ENCODE results near the gene KIAA2012.

GRCh38 chr2:202149936-202150335, 76.9 kb downstream of the KIAA2012 start:
- TF ChIP-seq CTCF (IDR thresholded peaks at IDR 0.05) (no peak), POLR2A (IDR thresholded peaks at IDR 0.05) (no peak)

All from prostate gland (tissue), 2 donors.